Bronchial epithelial cell (primary cell): Measurements from ENCODE around the gene GKN2. TPM values are rescaled to one million over a fixed set of nuclear protein-coding genes. Genes with fewer than 3 reads are reported as not detected.
A peak's percentile ranks its signal among the peaks of the same experiment; 100 is the strongest.

Experiments used
- DNase-seq: peaks from one replicate; pipeline ENCODE4 v3.0.0-alpha.2; 2010; ENCODE audit warnings: low read depth
- FAIRE-seq: peaks from 2 replicates; lab custom pipeline; 2011; peaks lifted over from hg19 to GRCh38; lab: Jason Lieb, UNC
- H3K27me3 ChIP-seq: 2 replicates; pipeline ENCODE4 v1.5.1; 2011; ENCODE audit warnings: low read length; ENCODE audit not compliant: control insufficient read depth, insufficient read depth
- H3K36me3 ChIP-seq: 2 replicates; pipeline ENCODE4 v1.5.1; 2011; ENCODE audit warnings: low read length; ENCODE audit not compliant: control insufficient read depth, insufficient read depth
- H3K4me3 ChIP-seq: 2 replicates; pipeline ENCODE4 v1.5.1; 2011; ENCODE audit warnings: mild to moderate bottlenecking, low read depth, low read length, control low read depth
- total RNA-seq: library from RNA; depleted of rRNA; stranded (reverse); fragments of >200 nt; gene quantifications from 2 replicates; pipeline ENCODE4 v1.2.1, GENCODE V29; 2014
- TF ChIP-seq, protein P1 (sequence below): IDR thresholded peaks from 2 replicates; pipeline ENCODE4 v1.5.1; 2011; ENCODE audit warnings: mild to moderate bottlenecking, moderate library complexity, low read length, control low read depth, inconsistent platforms; ENCODE audit not compliant: insufficient read depth, severe bottlenecking

Gene GKN2
- total RNA-seq, 1 donor from 2014 or later, result not detected

DNA sequence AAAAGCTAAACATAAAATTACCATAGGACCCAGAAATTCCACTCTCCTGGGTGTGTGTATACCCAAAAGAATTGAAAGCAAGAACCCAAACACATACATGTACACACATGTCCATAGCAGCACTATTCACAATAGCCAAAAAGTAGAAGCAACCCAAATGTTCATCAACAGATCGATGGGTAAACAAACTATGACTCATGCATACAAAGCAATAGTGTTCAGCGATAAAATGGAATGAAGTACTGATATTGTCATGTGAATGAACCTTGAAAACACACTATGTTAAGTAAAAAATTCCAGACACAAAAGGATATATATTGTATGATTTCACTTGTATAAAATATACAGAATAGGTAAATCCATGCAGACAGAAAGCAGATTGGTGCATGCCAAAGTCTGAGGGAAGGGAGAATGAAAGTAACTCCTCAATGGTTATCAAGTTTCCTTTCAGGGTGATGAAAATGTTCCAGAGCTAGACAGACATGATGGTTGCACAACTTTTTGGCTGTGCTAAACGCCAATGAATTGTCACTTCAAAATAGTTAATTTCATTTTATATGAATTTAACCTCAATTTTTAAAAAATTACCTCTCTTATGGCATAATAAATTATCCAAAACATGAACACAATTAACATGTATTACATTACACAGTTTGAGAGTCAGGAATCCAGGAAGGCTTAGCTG is 35.5 kb downstream of the GKN2 start:
- no peak for FAIRE-seq
- Histone ChIP-seq H3K27me3 (no peaks in the 10 kb centered on the region), H3K36me3 (no peaks in the 10 kb centered on the region), H3K4me3 (no peak overlapping the region)
- TF ChIP-seq, protein P1, sequence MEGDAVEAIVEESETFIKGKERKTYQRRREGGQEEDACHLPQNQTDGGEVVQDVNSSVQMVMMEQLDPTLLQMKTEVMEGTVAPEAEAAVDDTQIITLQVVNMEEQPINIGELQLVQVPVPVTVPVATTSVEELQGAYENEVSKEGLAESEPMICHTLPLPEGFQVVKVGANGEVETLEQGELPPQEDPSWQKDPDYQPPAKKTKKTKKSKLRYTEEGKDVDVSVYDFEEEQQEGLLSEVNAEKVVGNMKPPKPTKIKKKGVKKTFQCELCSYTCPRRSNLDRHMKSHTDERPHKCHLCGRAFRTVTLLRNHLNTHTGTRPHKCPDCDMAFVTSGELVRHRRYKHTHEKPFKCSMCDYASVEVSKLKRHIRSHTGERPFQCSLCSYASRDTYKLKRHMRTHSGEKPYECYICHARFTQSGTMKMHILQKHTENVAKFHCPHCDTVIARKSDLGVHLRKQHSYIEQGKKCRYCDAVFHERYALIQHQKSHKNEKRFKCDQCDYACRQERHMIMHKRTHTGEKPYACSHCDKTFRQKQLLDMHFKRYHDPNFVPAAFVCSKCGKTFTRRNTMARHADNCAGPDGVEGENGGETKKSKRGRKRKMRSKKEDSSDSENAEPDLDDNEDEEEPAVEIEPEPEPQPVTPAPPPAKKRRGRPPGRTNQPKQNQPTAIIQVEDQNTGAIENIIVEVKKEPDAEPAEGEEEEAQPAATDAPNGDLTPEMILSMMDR, result no peak
- DNase-seq, result peak; percentile 59

GRCh38 chr2:68916226-68916625 is 36.5 kb downstream of the GKN2 start:
- DNase-seq (no peak), FAIRE-seq (no peak)
- TF ChIP-seq, protein P1, result no peak
- Histone ChIP-seq H3K36me3 (no peaks in the 10 kb centered on the region), H3K4me3 (no peak overlapping the region), H3K27me3 (no peaks in the 10 kb centered on the region)

DNA sequence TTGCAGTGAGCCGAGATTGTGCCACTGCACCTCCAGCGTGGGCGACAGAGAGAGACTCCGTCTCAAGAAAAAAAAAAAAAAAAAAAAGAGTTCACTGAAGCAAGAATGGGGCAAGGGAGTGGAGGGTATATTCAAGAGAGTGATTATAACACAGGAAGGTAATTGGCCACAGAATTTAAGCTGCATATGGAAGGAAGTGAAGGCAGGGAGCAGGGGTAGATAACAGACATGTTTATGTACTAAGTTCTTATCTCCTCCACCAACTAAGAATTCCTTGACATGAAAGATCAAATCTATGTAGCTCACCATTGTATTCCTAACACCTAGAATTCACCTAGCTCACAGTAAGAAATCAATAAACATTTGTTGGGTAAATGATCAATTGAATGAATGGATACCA is 37.3 kb downstream of the GKN2 start:
- DNase-seq, result no peak
- H3K4me3 ChIP-seq, result no peak overlapping the region
- no peaks in the 10 kb centered on the region for H3K36me3 ChIP-seq
- TF ChIP-seq, protein P1, result no peak
- H3K27me3 ChIP-seq, result no peaks in the 10 kb centered on the region
- no peak for FAIRE-seq

DNA sequence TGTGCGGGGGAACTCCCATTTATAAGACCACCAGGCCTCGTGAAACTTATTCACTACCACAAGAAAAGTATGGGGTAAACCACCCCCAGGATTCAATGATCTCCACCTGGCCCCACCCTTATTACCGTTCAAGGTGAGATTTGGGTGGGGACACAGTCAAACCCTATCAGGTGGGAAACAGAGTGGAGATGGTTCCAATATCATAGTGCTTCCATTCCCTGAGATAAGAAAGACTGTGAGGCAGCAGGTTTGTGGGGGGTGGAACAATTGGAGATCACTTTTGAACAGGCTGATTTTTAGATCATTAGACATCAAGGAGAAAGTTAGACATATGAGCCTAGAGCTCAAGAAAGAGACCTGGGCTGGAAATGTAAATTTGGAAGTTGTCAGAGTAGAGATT is 39.3 kb downstream of the GKN2 start:
- FAIRE-seq, result no peak
- no peak overlapping the region for H3K4me3 ChIP-seq
- TF ChIP-seq, protein P1, result no peak
- DNase-seq, result no peak
- no peaks in the 10 kb centered on the region for H3K27me3 ChIP-seq
- no peaks in the 10 kb centered on the region for H3K36me3 ChIP-seq

- H3K36me3 ChIP-seq, result no peaks in the 10 kb centered on the region
- FAIRE-seq (no peak), DNase-seq (no peak)
- H3K4me3 ChIP-seq, result no peak overlapping the region
- no peaks in the 10 kb centered on the region for H3K27me3 ChIP-seq
- TF ChIP-seq, protein P1, result no peak
Observed at GRCh38 chr2:68912732-68913131, 40.0 kb downstream of the GKN2 start.

DNA sequence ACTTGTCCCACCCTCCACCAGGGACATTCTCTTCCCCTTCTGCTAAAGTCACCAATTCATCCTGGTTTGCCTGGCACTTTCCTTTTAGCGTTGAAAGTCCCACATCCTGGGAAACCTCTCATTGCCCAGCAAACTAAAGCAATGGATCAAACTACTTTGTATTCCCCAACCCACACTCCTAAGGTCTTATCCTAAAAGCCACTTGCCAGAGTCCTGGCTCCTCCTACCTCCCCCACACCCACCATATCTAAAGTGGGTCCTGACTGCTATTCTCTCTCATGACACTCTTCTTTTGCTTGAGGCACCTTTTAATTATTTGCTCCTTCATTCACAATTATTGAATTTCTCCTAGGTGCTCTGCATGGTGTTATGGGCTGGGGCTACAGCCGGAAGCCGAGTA is 40.6 kb downstream of the GKN2 start:
- H3K27me3 ChIP-seq, result no peaks in the 10 kb centered on the region

More for the DNA sequence above, 40.6 kb downstream of the GKN2 start:
- TF ChIP-seq, protein P1, result no peak
- DNase-seq (no peak), FAIRE-seq (no peak)
- no peak overlapping the region for H3K4me3 ChIP-seq
- H3K36me3 ChIP-seq, result no peaks in the 10 kb centered on the region
